Measurements from ENCODE around the gene SMIM34.
"Not testable (repeated sequence)": the region's sequence is repeated elsewhere in the genome, so short reads cannot be mapped to it uniquely, and the experiment has no call there.

SMIM34 gene

GRCh38 chr21:34423805-34424204 lies at the start of gene SMIM34:
TSS of gene SMIM34 (minus strand) at chr21:34423951. CDS start at chr21:34423839, 112 bp downstream.
- not testable (repeated sequence) for DNase-seq (ENCODE audit: low spot score)

- not testable (repeated sequence) for DNase-seq (ENCODE audit: low spot score)
These were observed 43.6 kb upstream of the SMIM34 start for GRCh38 chr21:34467333-34467732.

- DNase-seq (ENCODE audit: low spot score) = not testable (repeated sequence)
These were observed 35.7 kb upstream of the SMIM34 start for GRCh38 chr21:34459426-34459825.

GRCh38 chr21:34458266-34458665 lies 34.5 kb upstream of the SMIM34 start:
- DNase-seq (ENCODE audit: low spot score) = not testable (repeated sequence)

- DNase-seq (ENCODE audit: low spot score) = not testable (repeated sequence)
These were observed 32.4 kb upstream of the SMIM34 start for GRCh38 chr21:34456180-34456579.

- not testable (repeated sequence) for DNase-seq (ENCODE audit: low spot score)
These were observed 31.9 kb upstream of the SMIM34 start for GRCh38 chr21:34455628-34456027.

GRCh38 chr21:34447018-34447417 lies 23.3 kb upstream of the SMIM34 start:
- DNase-seq (ENCODE audit: low spot score) = not testable (repeated sequence)

GRCh38 chr21:34443486-34443885 lies 19.7 kb upstream of the SMIM34 start:
- not testable (repeated sequence) for DNase-seq (ENCODE audit: low spot score)

GRCh38 chr21:34429710-34430109 lies 6.0 kb upstream of the SMIM34 start:
- DNase-seq (ENCODE audit: low spot score) = not testable (repeated sequence)

GRCh38 chr21:34428441-34428840 lies 4.7 kb upstream of the SMIM34 start:
- not testable (repeated sequence) for DNase-seq (ENCODE audit: low spot score)

GRCh38 chr21:34427339-34427738 lies 3.6 kb upstream of the SMIM34 start:
- not testable (repeated sequence) for DNase-seq (ENCODE audit: low spot score)

- not testable (repeated sequence) for DNase-seq (ENCODE audit: low spot score)
These were observed 6.2 kb downstream of the SMIM34 start for GRCh38 chr21:34417448-34418077.

- DNase-seq (ENCODE audit: low spot score) = not testable (repeated sequence)
These were observed 16.5 kb downstream of the SMIM34 start for GRCh38 chr21:34407294-34407693.

- DNase-seq (ENCODE audit: low spot score) = not testable (repeated sequence)
These were observed 17.1 kb downstream of the SMIM34 start for GRCh38 chr21:34406676-34407075.

GRCh38 chr21:34406102-34406501 lies 17.6 kb downstream of the SMIM34 start:
- not testable (repeated sequence) for DNase-seq (ENCODE audit: low spot score)

- not testable (repeated sequence) for DNase-seq (ENCODE audit: low spot score)
These were observed 18.1 kb downstream of the SMIM34 start for GRCh38 chr21:34405686-34406085.

- DNase-seq (ENCODE audit: low spot score) = not testable (repeated sequence)
These were observed 19.0 kb downstream of the SMIM34 start for GRCh38 chr21:34404742-34405141.

- DNase-seq (ENCODE audit: low spot score) = not testable (repeated sequence)
These were observed 23.2 kb downstream of the SMIM34 start for GRCh38 chr21:34400522-34400921.

- DNase-seq (ENCODE audit: low spot score) = not testable (repeated sequence)
These were observed 39.9 kb downstream of the SMIM34 start for GRCh38 chr21:34383724-34384415.

- DNase-seq (ENCODE audit: low spot score) = not testable (repeated sequence)
These were observed 40.6 kb downstream of the SMIM34 start for GRCh38 chr21:34383138-34383537.

GRCh38 chr21:34375619-34375972 lies 48.2 kb downstream of the SMIM34 start:
- not testable (repeated sequence) for DNase-seq (ENCODE audit: low spot score)

GRCh38 chr21:34374940-34375618 lies 48.7 kb downstream of the SMIM34 start, which contains the start of gene SMIM11:
TSS of gene SMIM11 (plus strand) at chr21:34375507. CDS start at chr21:34379505, 3,998 bp downstream.
- DNase-seq (ENCODE audit: low spot score) = not testable (repeated sequence)

- DNase-seq (ENCODE audit: low spot score) = not testable (repeated sequence)
These were observed 49.3 kb downstream of the SMIM34 start for GRCh38 chr21:34374462-34374861.
